Loucy (cell line): ENCODE data around the gene BCAS3.

Experiments
- EZH2phosphoT487 ChIP-seq: fragments of 200-600 bp; IDR thresholded peaks from 2 replicates; pipeline ENCODE4 v1.6.1; 2018; ENCODE audit warnings: antibody characterized with exemption, mild to moderate bottlenecking, moderate library complexity, borderline replicate concordance
- TF ChIP-seq, protein P1 (sequence below): fragments of 200-600 bp; sonication (generic); conservative IDR thresholded peaks from 2 replicates; pipeline ENCODE4 v1.5.1; 2014; ENCODE audit warnings: mild to moderate bottlenecking, antibody characterized with exemption, low read length

DNA sequence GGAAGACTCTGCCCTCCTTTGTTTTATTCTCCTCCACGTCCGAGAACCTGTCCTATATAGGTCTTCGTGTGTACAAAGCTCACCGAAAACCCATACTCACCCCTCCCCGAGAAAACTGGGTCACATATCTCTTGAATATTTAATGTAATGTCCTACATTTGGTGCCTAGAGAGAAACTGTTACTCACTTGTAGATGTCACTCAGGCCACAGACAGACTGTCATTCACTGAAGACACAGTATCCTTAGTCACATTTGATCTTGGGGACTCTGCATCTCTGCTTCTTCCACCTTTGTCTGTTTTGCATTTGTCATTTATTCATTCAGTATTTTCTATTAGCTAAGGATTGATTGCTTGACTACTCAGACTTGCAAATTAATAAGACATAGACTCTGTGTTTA, 590.2 kb downstream of the BCAS3 start:
- TF ChIP-seq, protein P1, sequence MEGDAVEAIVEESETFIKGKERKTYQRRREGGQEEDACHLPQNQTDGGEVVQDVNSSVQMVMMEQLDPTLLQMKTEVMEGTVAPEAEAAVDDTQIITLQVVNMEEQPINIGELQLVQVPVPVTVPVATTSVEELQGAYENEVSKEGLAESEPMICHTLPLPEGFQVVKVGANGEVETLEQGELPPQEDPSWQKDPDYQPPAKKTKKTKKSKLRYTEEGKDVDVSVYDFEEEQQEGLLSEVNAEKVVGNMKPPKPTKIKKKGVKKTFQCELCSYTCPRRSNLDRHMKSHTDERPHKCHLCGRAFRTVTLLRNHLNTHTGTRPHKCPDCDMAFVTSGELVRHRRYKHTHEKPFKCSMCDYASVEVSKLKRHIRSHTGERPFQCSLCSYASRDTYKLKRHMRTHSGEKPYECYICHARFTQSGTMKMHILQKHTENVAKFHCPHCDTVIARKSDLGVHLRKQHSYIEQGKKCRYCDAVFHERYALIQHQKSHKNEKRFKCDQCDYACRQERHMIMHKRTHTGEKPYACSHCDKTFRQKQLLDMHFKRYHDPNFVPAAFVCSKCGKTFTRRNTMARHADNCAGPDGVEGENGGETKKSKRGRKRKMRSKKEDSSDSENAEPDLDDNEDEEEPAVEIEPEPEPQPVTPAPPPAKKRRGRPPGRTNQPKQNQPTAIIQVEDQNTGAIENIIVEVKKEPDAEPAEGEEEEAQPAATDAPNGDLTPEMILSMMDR, result no peak
- no peak for TF ChIP-seq EZH2phosphoT487
